Measurements from ENCODE around the gene ACOT11.

The ACOT11 gene

DNA sequence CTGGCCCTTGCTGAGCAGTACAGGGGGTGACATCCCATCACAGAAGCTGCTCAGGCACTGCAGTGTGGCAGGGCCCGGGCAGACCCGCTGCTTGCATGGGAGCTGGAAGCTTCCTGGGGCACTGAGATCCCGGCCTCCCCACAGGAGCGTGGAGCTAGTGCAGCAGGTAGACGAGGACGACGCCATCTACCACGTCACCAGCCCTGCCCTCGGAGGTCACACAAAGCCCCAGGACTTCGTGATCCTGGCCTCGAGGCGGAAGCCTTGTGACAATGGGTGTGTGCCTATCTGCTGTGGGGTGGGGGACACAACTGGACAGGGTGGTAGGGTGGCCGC is 58.9 kb downstream of the ACOT11 start:
- ATAC-seq: no peak
- no peak for TF ChIP-seq PPARA (CRISPR knock-in tag; IDR thresholded peaks at IDR 0.05; ENCODE audit: borderline replicate concordance)
- no peak for TF ChIP-seq ZNF70 (CRISPR knock-in tag; IDR thresholded peaks at IDR 0.05)
- TF ChIP-seq, protein P1, sequence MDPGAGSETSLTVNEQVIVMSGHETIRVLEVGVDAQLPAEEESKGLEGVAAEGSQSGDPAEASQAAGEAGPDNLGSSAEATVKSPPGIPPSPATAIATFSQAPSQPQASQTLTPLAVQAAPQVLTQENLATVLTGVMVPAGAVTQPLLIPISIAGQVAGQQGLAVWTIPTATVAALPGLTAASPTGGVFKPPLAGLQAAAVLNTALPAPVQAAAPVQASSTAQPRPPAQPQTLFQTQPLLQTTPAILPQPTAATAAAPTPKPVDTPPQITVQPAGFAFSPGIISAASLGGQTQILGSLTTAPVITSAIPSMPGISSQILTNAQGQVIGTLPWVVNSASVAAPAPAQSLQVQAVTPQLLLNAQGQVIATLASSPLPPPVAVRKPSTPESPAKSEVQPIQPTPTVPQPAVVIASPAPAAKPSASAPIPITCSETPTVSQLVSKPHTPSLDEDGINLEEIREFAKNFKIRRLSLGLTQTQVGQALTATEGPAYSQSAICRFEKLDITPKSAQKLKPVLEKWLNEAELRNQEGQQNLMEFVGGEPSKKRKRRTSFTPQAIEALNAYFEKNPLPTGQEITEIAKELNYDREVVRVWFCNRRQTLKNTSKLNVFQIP (CRISPR knock-in tag; IDR thresholded peaks at IDR 0.05; ENCODE audit: borderline replicate concordance, low read depth): no peak
- no peak for TF ChIP-seq ZNF565 (CRISPR knock-in tag; conservative IDR thresholded peaks at IDR 0.05; ENCODE audit: low read depth)
- no peak for TF ChIP-seq ZC3H10 (CRISPR knock-in tag; IDR thresholded peaks at IDR 0.05)
- no peak for TF ChIP-seq CREB5 (CRISPR knock-in tag; IDR thresholded peaks at IDR 0.05; ENCODE audit: low read depth)
- no peak for TF ChIP-seq ESRRG (CRISPR knock-in tag; IDR thresholded peaks at IDR 0.05)
- TF ChIP-seq ZNF8 (CRISPR knock-in tag; IDR thresholded peaks at IDR 0.05): no peak
- TF ChIP-seq ARNTL (CRISPR knock-in tag; IDR thresholded peaks at IDR 0.05; ENCODE audit: borderline replicate concordance, low read depth): no peak
- no peak for TF ChIP-seq ZFP3 (CRISPR knock-in tag; IDR thresholded peaks at IDR 0.05)
- no peak for TF ChIP-seq TSHZ2 (CRISPR knock-in tag; IDR thresholded peaks at IDR 0.05)
- TF ChIP-seq ZFP30 (CRISPR knock-in tag; IDR thresholded peaks at IDR 0.05): no peak
- TF ChIP-seq TOX (CRISPR knock-in tag; IDR thresholded peaks at IDR 0.05; ENCODE audit: borderline replicate concordance): no peak
- no peak for TF ChIP-seq SNAI2 (CRISPR knock-in tag; IDR thresholded peaks at IDR 0.05)
- TF ChIP-seq RARB (CRISPR knock-in tag; IDR thresholded peaks at IDR 0.05): no peak
- no peak for TF ChIP-seq PATZ1 (CRISPR knock-in tag; IDR thresholded peaks at IDR 0.05; ENCODE audit: borderline replicate concordance)
- TF ChIP-seq GLIS3 (CRISPR knock-in tag; IDR thresholded peaks at IDR 0.05): no peak
- TF ChIP-seq OSR1 (CRISPR knock-in tag; IDR thresholded peaks at IDR 0.05): no peak
- no peak for TF ChIP-seq TCF4 (CRISPR knock-in tag; IDR thresholded peaks at IDR 0.05; ENCODE audit: borderline replicate concordance)

DNA sequence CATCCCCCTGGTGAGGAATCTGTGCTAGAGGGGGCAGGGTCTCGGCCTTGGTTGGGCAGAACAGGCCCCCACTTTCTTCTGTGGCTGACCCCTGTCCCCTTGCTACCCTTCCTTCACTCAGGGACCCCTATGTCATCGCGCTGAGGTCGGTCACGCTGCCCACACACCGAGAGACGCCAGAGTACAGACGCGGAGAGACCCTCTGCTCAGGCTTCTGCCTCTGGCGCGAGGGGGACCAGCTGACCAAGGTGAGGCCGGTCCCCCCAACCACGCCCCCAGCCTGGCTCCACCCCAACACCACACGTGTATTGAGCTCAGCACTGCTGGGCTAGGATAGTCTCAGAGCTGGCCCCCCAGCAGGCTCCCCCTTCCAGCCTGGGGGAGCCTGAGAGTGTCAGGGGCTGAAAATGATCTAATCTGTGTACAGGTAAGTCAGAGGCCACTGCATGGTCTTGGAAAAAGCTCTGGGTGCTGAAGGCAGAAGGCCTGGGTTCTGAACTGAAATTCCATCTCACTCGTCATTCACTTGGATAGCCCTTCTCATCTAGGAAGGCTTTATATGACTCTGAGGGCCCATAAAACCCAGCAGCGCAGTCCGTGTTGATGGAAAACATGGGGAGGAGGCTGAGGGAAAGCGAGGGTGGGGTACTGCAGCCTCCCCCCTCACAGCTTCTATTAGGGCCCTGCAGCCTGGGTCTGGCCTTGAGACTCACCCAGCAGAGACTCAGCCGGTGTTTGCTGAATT is 60.0 kb downstream of the ACOT11 start:
- no peak for TF ChIP-seq RARB (CRISPR knock-in tag; IDR thresholded peaks at IDR 0.05)
- TF ChIP-seq ESRRG (CRISPR knock-in tag; IDR thresholded peaks at IDR 0.05): no peak
- no peak for TF ChIP-seq OSR1 (CRISPR knock-in tag; IDR thresholded peaks at IDR 0.05)
- TF ChIP-seq ARNTL (CRISPR knock-in tag; IDR thresholded peaks at IDR 0.05; ENCODE audit: borderline replicate concordance, low read depth): no peak
- TF ChIP-seq, protein P1 (CRISPR knock-in tag; IDR thresholded peaks at IDR 0.05; ENCODE audit: borderline replicate concordance, low read depth): no peak
- no peak for ATAC-seq

GRCh38 chr1:54608566-54609230 is 60.7 kb downstream of the ACOT11 start:
- ATAC-seq: no peak
- TF ChIP-seq ZFP3 (CRISPR knock-in tag; IDR thresholded peaks at IDR 0.05): no peak
- no peak for TF ChIP-seq CREB5 (CRISPR knock-in tag; IDR thresholded peaks at IDR 0.05; ENCODE audit: low read depth)
- TF ChIP-seq ZNF70 (CRISPR knock-in tag; IDR thresholded peaks at IDR 0.05): no peak
- TF ChIP-seq BACH2 (CRISPR knock-in tag; IDR thresholded peaks at IDR 0.05; ENCODE audit: borderline replicate concordance): no peak
- TF ChIP-seq TOX (CRISPR knock-in tag; IDR thresholded peaks at IDR 0.05; ENCODE audit: borderline replicate concordance): no peak
- TF ChIP-seq ZNF8 (CRISPR knock-in tag; IDR thresholded peaks at IDR 0.05): no peak
- TF ChIP-seq RARB (CRISPR knock-in tag; IDR thresholded peaks at IDR 0.05): no peak
- TF ChIP-seq ZNF565 (CRISPR knock-in tag; conservative IDR thresholded peaks at IDR 0.05; ENCODE audit: low read depth): no peak
- no peak for TF ChIP-seq ZFP30 (CRISPR knock-in tag; IDR thresholded peaks at IDR 0.05)
- no peak for TF ChIP-seq TCF4 (CRISPR knock-in tag; IDR thresholded peaks at IDR 0.05; ENCODE audit: borderline replicate concordance)
- TF ChIP-seq, protein P1 (CRISPR knock-in tag; IDR thresholded peaks at IDR 0.05; ENCODE audit: borderline replicate concordance, low read depth): no peak
- no peak for TF ChIP-seq PATZ1 (CRISPR knock-in tag; IDR thresholded peaks at IDR 0.05; ENCODE audit: borderline replicate concordance)
